NCI-H128 (cell line): ENCODE measurements around the gene DDX47.
"Not testable (repeated sequence)": the region's sequence is repeated elsewhere in the genome, so short reads cannot be mapped to it uniquely, and the experiment has no call there.

ENCODE experiments used
- DNase-seq: peaks from one replicate; lab custom pipeline; 2025; ENCODE audit not compliant: unreplicated experiment; lab: John Stamatoyannopoulos, UW

The DDX47 gene

GRCh38 chr12:12819752-12820311 is 6.7 kb downstream of the DDX47 start:
- no peak for DNase-seq

DNA sequence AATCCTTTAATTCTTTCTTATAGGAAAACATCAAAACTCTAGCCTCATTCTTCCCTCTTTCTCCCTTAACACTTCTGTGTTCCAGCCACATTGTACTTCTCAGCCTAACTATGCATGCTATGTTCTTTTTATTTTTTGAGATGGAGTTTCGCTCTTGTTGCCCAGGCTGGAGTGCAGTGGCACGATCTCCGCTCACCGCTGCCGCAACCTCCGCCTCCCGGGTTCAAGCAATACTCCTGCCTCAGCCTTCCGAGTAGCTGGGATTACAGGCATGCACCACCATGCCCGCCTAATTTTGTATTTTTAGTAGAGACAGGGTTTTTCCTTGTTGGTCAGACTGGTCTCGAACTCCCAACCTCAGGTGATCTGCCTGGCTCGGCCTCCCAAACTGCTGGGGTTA is 7.2 kb downstream of the DDX47 start:
- DNase-seq = not testable (repeated sequence)

- DNase-seq = no peak
Observed at GRCh38 chr12:12821975-12822374, 8.8 kb downstream of the DDX47 start.

DNA sequence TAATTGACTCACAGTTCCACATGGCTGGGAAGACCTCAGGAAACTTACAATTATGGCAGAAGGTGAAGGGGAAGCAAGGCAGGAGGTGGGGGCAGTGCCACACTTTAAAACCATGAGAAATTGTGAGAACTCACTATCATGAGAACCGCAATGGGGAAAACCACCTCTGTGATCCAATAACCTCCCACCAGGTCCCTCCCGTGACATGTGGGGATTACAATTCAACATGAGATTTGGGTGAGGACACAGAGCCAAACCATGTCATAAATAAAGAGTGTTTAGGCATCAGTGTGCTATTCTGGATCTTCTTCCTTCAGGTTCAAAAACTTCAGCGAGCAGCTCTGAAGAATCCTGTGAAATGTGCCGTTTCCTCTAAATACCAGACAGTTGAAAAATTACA is 9.7 kb downstream of the DDX47 start:
- no peak for DNase-seq

- DNase-seq = no peak
Observed at GRCh38 chr12:12823300-12823699, 10.2 kb downstream of the DDX47 start.

DNA sequence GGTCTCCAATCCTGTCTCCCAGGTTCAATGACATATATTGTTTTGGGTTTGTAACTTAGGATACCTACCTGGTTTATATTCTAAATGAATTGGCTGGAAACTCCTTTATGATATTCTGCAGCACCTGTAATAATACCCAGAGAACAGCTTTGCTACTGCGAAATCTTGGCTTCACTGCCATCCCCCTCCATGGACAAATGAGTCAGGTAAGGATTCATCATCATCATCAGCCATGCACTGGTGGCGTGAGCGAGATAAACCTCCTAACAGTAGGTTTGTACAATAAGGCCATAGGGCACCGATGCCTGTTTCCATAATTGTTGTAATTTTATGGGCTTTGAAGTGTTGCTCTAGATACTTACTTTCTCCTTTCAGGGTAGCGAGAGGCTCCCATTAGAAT is 10.7 kb downstream of the DDX47 start:
- no peak for DNase-seq

DNA sequence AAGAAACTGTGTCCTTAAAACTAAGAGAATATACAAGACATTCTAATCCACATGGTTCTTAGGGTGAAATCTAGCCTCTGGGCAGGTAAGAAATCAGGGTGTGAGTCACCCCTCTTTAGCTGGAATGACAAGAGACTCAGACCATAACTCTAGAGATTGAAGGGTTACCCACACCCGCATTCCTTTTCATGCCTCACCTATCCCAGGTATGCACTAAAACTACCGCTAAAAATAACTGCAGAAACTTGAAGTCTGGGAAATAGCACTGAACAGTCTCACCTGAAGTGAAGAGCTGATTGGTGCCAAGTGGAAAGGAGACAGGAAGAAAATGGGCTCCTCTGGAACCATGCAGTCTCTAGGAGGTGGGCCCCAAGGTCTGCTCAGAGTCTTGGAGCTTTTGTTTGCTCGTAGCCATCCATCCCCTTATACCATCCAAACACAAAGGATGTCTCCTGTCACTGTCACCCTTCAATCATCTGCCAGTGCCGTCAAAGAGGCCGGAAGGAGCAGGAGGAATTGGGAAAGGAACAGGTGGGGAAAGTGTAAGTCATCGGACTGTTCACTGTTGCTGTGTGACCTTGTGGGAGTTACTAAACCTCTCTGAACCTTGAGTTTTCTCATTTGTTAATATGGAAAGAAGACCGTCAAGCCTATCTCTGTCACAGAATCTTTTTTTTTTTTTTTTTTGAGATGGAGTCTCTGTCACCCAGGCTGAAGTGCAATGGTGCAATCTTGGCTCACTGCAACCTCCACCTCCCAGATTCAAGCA is 22.4 kb downstream of the DDX47 start:
- no peak for DNase-seq

DNA sequence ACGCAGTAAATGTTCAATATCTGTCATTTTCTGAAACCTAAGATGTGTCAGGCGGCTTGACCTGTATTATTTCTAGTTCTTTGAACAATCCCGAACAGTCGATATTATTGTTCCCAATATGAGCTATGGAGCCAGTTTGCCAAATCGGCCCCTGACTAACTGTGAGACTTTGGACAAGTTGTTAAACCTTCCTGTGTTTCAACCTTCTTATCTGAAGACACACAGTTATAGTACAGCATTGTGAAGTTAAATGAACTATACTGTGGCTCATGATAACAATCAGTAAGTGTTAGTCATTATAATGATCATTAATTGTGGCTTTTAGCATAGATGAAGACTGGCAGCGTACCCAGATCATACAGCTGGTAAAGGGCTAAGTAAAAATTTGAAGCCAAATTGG is 23.4 kb downstream of the DDX47 start:
- no peak for DNase-seq

GRCh38 chr12:12837025-12837812 is 24.1 kb downstream of the DDX47 start:
- DNase-seq = no peak

GRCh38 chr12:12837813-12838153 is 24.6 kb downstream of the DDX47 start:
- no peak for DNase-seq

GRCh38 chr12:12839003-12839395 is 25.9 kb downstream of the DDX47 start:
- no peak for DNase-seq

GRCh38 chr12:12839439-12839838 is 26.3 kb downstream of the DDX47 start:
- DNase-seq = not testable (repeated sequence)

GRCh38 chr12:12839873-12840579 is 26.9 kb downstream of the DDX47 start:
- no peak for DNase-seq

- no peak for DNase-seq
Observed at GRCh38 chr12:12840580-12840899, 27.4 kb downstream of the DDX47 start.

DNA sequence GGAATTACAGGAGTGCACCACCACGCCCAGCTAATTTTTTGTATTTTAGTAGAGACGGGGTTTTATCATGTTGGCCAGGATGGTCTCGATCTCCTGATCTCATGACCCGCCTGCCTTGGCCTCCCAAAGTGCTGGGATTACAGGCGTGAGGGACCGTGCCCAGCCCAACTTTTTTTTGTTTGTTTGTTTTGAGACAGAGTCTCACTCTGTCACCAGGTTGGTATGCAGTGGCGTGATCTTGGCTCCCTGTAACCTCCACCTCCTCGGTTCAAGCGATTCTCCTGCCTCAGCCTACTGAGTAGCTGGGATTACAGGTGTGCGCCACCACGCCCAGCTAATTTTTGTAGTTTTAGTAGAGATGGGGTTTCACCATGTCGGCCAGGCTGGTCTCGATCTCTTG is 28.3 kb downstream of the DDX47 start:
- not testable (repeated sequence) for DNase-seq

GRCh38 chr12:12845794-12846243 is 32.7 kb downstream of the DDX47 start:
- DNase-seq = no peak

GRCh38 chr12:12846780-12847179 is 33.6 kb downstream of the DDX47 start:
- not testable (repeated sequence) for DNase-seq

DNA sequence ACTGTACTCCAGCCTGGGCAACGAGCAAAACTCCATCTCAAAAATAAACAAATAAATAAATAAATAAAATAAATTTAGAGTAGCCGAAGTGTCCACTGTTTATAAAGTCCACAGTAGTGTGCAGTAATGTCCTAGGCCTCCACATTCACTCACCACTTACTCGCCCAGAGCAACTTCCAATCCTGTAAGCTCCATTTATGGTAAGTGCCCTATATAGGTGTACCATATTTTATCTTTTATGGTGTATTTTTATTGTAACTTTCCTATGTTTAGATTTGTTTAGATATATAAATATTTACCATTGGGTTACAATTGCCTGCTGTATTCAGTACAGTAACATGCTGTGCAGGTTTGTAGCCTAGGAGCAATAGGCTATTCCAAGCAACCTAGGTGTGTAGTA is 40.3 kb downstream of the DDX47 start:
- DNase-seq = no peak

- DNase-seq = no peak
Observed at GRCh38 chr12:12859690-12860089, 46.5 kb downstream of the DDX47 start.

GRCh38 chr12:12864243-12864642 is 51.1 kb downstream of the DDX47 start:
- no peak for DNase-seq

DNA sequence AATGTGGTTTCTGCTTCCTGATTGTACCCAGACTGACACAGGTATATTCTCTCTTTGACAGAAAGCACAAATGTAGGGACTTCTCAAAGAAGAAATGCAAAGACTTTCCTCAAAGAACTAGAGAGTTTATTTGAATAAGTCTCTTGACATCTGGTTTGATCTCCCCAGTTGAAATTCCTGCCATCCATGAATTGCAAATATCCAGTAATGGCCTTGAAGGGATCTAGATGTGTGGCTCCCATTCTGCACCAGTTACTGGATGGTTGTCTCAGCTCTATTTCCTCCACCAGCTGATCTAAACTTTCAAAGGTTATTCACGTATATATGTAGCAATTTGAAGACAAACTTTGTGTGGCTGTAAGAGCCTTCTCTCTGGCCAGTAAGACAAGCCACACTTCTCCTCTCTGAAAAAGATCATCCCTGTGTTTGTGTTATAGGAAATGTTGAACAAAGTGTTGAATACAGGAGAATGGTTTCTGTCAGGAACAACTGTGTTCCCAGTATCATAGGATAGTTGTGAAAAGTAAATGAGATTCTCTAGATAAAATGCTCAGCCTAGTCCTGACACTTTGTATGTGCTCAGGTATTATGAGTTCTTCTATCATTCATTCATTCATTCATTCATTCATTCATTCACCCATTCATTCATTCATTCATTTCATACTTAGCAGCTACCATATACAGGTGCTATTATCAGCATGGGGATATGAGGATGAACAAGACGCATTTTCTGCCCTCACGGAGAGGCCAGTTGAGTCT is 55.5 kb downstream of the DDX47 start:
- DNase-seq = no peak
